Thoracic aorta (tissue), 2 donors: ENCODE data around the gene MTURN. TPM values are rescaled to one million over a fixed set of nuclear protein-coding genes. Genes with fewer than 3 reads are reported as not detected.

Experiments
- ATAC-seq: fragments of 150-250 bp; one replicate; pipeline ENCODE4 v1.8.0; 2017; ENCODE audit warnings: low read depth; ENCODE audit not compliant: insufficient number of reproducible peaks, low FRiP score
- DNase-seq: peaks from one replicate; pipeline ENCODE4 v3.0.0-alpha.2; 2020; ENCODE audit warnings: low spot score
- H3K27ac ChIP-seq, 2 donors: fragments of 200-600 bp; sonication (generic); 1 replicate in 1 of 2; 2 replicates in 1 of 2; pipeline ENCODE4 v1.5.1; 2016; ENCODE audit warnings: mild to moderate bottlenecking in 2 of 2, moderate library complexity in 2 of 2
- H3K27me3 ChIP-seq: fragments of 200-600 bp; sonication (generic); replicated peaks from 2 replicates; pipeline ENCODE4 v1.6.0; 2016; ENCODE audit warnings: mild to moderate bottlenecking; ENCODE audit not compliant: insufficient read depth
- H3K36me3 ChIP-seq: fragments of 200-600 bp; sonication (generic); one replicate; pipeline ENCODE4 v1.5.1; 2016
- H3K4me1 ChIP-seq, 2 donors: fragments of 200-600 bp; sonication (generic); 1 replicate in 1 of 2; 2 replicates in 1 of 2; pipeline versions ENCODE4 v1.5.1 to v1.6.0; 2016; ENCODE audit warnings: low read depth in 2 of 2, mild to moderate bottlenecking in 1 of 2; ENCODE audit not compliant: control insufficient read depth in 1 of 2
- H3K4me3 ChIP-seq: fragments of 200-600 bp; sonication (generic); 2 replicates; pipeline ENCODE4 v1.5.1; 2016; ENCODE audit warnings: mild to moderate bottlenecking
- H3K9me3 ChIP-seq: fragments of 200-600 bp; sonication (generic); 2 replicates; pipeline ENCODE4 v1.5.1; 2016
- total RNA-seq, 2 donors: library from RNA; depleted of rRNA; stranded (reverse); fragments of >200 nt; gene quantifications; one replicate each; pipeline versions ENCODE4 v1.1.0 to v1.2.3, GENCODE V29; 2016
- TF ChIP-seq, protein P1 (sequence below): fragments of 200-600 bp; sonication (generic); IDR thresholded peaks from one replicate; pipeline ENCODE4 v1.5.1; 2019; ENCODE audit warnings: antibody characterized with exemption

The MTURN gene
- total RNA-seq, 2 donors from 2014 or later = 71.1 to 80.1 TPM

DNA sequence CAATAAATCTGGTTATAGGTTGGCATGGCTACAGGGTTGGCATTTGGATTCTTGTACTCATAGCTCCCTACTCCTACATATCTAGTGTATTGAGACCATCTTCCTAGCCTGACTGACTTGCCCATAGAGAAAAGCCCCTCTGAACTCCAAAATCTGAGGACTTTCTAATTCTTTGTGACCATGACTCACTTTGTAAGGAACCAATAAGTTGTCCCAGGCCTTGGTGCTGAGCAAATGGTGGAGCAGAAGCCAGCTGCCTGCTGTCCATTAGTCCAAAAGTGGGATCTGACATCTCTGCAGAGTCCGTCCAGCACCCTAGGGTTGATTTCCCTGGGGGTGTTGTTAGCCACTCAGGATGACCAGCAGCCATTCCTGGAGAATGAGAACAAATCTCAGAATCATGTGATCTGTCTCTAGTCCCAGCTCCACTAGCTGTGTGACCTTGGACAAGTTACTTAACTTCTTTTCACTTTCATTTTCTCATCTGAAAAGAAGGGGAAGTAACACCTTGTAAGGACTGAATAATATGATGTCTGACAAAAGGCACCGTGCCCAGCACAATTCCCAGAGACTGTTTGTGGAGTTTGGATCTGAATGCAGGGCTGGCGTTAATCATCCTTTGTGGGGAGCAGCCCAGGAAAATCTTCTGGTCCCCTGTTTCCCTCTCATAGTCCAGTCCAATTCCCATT lies 44.1 kb downstream of the MTURN start:
- Histone ChIP-seq H3K27ac (peak overlapping the region; percentile 54), H3K4me1 (peaks cover 53 to 100% of the 10 kb centered on the region in 2 donors), H3K36me3 (no peaks in the 10 kb centered on the region), H3K9me3 (no peaks in the 10 kb centered on the region), H3K27me3 (no peaks in the 10 kb centered on the region), H3K4me3 (peak overlapping the region; percentile 24)
- ATAC-seq = no peak
- TF ChIP-seq, protein P1, sequence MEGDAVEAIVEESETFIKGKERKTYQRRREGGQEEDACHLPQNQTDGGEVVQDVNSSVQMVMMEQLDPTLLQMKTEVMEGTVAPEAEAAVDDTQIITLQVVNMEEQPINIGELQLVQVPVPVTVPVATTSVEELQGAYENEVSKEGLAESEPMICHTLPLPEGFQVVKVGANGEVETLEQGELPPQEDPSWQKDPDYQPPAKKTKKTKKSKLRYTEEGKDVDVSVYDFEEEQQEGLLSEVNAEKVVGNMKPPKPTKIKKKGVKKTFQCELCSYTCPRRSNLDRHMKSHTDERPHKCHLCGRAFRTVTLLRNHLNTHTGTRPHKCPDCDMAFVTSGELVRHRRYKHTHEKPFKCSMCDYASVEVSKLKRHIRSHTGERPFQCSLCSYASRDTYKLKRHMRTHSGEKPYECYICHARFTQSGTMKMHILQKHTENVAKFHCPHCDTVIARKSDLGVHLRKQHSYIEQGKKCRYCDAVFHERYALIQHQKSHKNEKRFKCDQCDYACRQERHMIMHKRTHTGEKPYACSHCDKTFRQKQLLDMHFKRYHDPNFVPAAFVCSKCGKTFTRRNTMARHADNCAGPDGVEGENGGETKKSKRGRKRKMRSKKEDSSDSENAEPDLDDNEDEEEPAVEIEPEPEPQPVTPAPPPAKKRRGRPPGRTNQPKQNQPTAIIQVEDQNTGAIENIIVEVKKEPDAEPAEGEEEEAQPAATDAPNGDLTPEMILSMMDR = no peak
- DNase-seq = no peak

DNA sequence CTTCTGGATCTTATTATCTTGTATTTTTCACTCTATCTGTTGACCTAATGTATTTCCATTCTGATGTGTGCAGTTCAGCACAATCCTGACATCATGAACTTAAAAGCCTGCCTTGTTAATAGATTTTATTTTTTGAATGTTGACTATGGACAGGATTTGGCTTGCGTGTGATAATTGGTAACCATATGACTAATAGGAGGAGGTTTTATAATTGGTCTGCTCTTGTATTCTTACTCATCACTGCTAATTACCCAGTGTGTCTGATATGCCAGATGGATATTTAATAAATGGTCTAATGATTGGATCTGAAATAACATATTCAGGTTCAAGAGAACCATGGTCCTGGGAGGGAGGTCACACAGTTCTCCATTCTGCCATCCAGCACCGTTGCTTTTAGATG lies 45.9 kb downstream of the MTURN start:
- H3K9me3 ChIP-seq = no peaks in the 10 kb centered on the region
- peaks cover 43 to 96% of the 10 kb centered on the region in 2 donors for H3K4me1 ChIP-seq
- no peak overlapping the region for H3K4me3 ChIP-seq
- peak overlapping the region; percentile 87 to 88 for H3K27ac ChIP-seq
- ATAC-seq (no peak), DNase-seq (no peak)
- TF ChIP-seq, protein P1 = no peak
- no peaks in the 10 kb centered on the region for H3K36me3 ChIP-seq
- no peaks in the 10 kb centered on the region for H3K27me3 ChIP-seq

DNA sequence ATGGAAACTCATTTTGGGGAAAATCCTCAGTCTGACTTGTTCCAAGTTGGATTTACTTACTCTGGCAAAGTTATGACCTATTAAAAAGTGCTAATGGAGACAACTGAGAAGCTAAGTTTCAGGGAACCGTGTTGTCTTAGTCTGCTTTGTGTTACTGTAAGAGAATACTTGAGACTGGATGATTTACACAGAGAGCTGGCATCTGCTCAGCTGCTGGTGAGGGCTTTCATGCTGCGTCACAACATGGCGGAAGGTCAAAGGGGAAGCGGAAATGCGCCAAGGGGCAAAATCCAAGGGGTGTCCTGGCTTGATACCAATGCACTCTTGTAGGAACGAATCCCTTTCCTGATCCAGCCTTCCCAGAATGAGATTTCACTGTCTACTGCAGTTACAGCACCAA lies 46.4 kb downstream of the MTURN start:
- Histone ChIP-seq H3K27me3 (no peaks in the 10 kb centered on the region), H3K4me3 (peak overlapping the region; percentile 29), H3K4me1 (peaks cover 40 to 91% of the 10 kb centered on the region in 2 donors), H3K9me3 (no peaks in the 10 kb centered on the region), H3K27ac (peak overlapping the region; percentile 87 to 88), H3K36me3 (no peaks in the 10 kb centered on the region)
- ATAC-seq (no peak), DNase-seq (no peak)
- TF ChIP-seq, protein P1 = no peak

- Histone ChIP-seq H3K9me3 (no peaks in the 10 kb centered on the region), H3K27me3 (no peaks in the 10 kb centered on the region), H3K4me1 (peaks cover 40 to 84% of the 10 kb centered on the region in 2 donors), H3K4me3 (peak overlapping the region; percentile 29), H3K36me3 (no peaks in the 10 kb centered on the region), H3K27ac (peak overlapping the region; percentile 87 to 88)
- DNase-seq (peak; percentile 48), ATAC-seq (peak; percentile 79)
- TF ChIP-seq, protein P1 = no peak
Measured at GRCh38 chr7:30181736-30182522, 47.1 kb downstream of the MTURN start.

GRCh38 chr7:30182814-30183213 lies 48.0 kb downstream of the MTURN start:
- Histone ChIP-seq H3K27ac (peak overlapping the region; percentile 87 to 88), H3K27me3 (no peaks in the 10 kb centered on the region), H3K4me1 (peaks cover 35 to 75% of the 10 kb centered on the region in 2 donors), H3K9me3 (no peaks in the 10 kb centered on the region), H3K4me3 (no peak overlapping the region), H3K36me3 (no peaks in the 10 kb centered on the region)
- TF ChIP-seq, protein P1 = no peak
- ATAC-seq (no peak), DNase-seq (no peak)
